ENCODE results near the gene FGF21.

- TF ChIP-seq POLR2AphosphoS5 (IDR thresholded peaks at IDR 0.05; ENCODE audit: low read depth, low read length) (no peak), FOSL2 (IDR thresholded peaks at IDR 0.05; ENCODE audit: borderline replicate concordance, low read depth) (no peak), NFIC (IDR thresholded peaks at IDR 0.05; ENCODE audit: borderline replicate concordance) (no peak), NRF1 (IDR thresholded peaks at IDR 0.05; ENCODE audit: low read depth, low read length) (no peak), MEF2A (IDR thresholded peaks at IDR 0.05; ENCODE audit: borderline replicate concordance, low read depth) (no peak), RAD21 (IDR thresholded peaks at IDR 0.05; ENCODE audit: low read length) (no peak), GATA2 (CRISPR knock-in tag; IDR thresholded peaks at IDR 0.05) (no peak), CTCF (IDR thresholded peaks at IDR 0.05) (no peak), EP300 (IDR thresholded peaks at IDR 0.05; ENCODE audit: borderline replicate concordance in 1 of 2, low read depth in 1 of 2, low read length in 1 of 2) (no peak), REST (IDR thresholded peaks at IDR 0.05; ENCODE audit: low read depth, low read length) (no peak), FOXM1 (IDR thresholded peaks at IDR 0.05; ENCODE audit: low read depth) (no peak), USF2 (IDR thresholded peaks at IDR 0.05; ENCODE audit: borderline replicate concordance, low read depth, low read length) (no peak), GABPA (IDR thresholded peaks at IDR 0.05; ENCODE audit: low read depth) (no peak), CHD2 (IDR thresholded peaks at IDR 0.05; ENCODE audit: low read length, partially characterized antibody) (no peak)
These were observed 52.4 kb downstream of the FGF21 start for GRCh38 chr19:48807590-48808308.

Data from SK-N-SH (cell line).